ENCODE measurements around the gene HNRNPUL1. TPM values are rescaled to one million over a fixed set of nuclear protein-coding genes. Genes with fewer than 3 reads are reported as not detected.

Gene HNRNPUL1
- total RNA-seq, 1 donor from 2014 or later: 81.1 TPM

DNA sequence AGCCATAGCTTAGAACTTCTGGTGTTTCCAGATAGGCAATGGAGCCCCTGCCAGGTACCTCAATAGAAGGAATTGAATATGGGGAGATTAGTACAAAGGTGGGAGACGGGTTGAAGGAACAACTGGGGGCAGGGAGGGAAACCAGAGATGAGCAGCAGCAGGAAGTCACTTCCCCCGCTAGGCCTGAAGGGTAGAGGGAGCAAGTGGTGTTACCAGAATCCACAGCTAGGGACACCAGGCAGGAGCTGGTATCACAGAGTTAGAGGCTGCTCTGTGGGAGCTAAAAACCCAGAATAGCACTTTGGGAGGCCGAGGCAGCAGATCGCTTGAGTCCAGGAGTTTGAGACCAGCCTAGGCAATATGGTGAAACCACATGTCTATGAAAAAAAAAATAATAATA, 15.3 kb upstream of the HNRNPUL1 start:
- Histone ChIP-seq H3K4me1 (no peaks in the 10 kb centered on the region), H3K4me3 (no peak overlapping the region), H3K9me3 (no peaks in the 10 kb centered on the region), H3K27me3 (no peaks in the 10 kb centered on the region), H3K36me3 (peaks cover 92 to 96% of the 10 kb centered on the region in 2 donors), H3K27ac (no peak overlapping the region)
- DNase-seq (ENCODE audit: low spot score in 2 of 2): no peak
- intact Hi-C loops (cut with DNase I): no loop called here
- TF ChIP-seq, protein P1, sequence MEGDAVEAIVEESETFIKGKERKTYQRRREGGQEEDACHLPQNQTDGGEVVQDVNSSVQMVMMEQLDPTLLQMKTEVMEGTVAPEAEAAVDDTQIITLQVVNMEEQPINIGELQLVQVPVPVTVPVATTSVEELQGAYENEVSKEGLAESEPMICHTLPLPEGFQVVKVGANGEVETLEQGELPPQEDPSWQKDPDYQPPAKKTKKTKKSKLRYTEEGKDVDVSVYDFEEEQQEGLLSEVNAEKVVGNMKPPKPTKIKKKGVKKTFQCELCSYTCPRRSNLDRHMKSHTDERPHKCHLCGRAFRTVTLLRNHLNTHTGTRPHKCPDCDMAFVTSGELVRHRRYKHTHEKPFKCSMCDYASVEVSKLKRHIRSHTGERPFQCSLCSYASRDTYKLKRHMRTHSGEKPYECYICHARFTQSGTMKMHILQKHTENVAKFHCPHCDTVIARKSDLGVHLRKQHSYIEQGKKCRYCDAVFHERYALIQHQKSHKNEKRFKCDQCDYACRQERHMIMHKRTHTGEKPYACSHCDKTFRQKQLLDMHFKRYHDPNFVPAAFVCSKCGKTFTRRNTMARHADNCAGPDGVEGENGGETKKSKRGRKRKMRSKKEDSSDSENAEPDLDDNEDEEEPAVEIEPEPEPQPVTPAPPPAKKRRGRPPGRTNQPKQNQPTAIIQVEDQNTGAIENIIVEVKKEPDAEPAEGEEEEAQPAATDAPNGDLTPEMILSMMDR (IDR thresholded peaks at IDR 0.05): no peak

GRCh38 chr19:41249707-41250423, 14.3 kb upstream of the HNRNPUL1 start:
- TF ChIP-seq, protein P1 (IDR thresholded peaks at IDR 0.05): no peak
- no peak for DNase-seq (ENCODE audit: low spot score in 2 of 2)

GRCh38 chr19:41253660-41254059, 10.5 kb upstream of the HNRNPUL1 start:
- Histone ChIP-seq H3K4me1 (no peaks in the 10 kb centered on the region), H3K27me3 (no peaks in the 10 kb centered on the region), H3K27ac (no peak overlapping the region), H3K9me3 (no peaks in the 10 kb centered on the region), H3K4me3 (no peak overlapping the region), H3K36me3 (peaks cover 88 to 94% of the 10 kb centered on the region in 2 donors)
- TF ChIP-seq, protein P1 (IDR thresholded peaks at IDR 0.05): no peak
- DNase-seq (ENCODE audit: low spot score in 2 of 2): no peak
- intact Hi-C loops (cut with DNase I): no loop called here

More at GRCh38 chr19:41249707-41250423, 14.3 kb upstream of the HNRNPUL1 start:
- H3K27me3 ChIP-seq: no peaks in the 10 kb centered on the region
- intact Hi-C loops (cut with DNase I): no loop called here
- no peak overlapping the region for H3K4me3 ChIP-seq
- H3K27ac ChIP-seq: no peak overlapping the region
- no peaks in the 10 kb centered on the region for H3K9me3 ChIP-seq
- H3K36me3 ChIP-seq: peaks cover 92 to 94% of the 10 kb centered on the region in 2 donors
- no peaks in the 10 kb centered on the region for H3K4me1 ChIP-seq

GRCh38 chr19:41255171-41255570, 9.0 kb upstream of the HNRNPUL1 start:
- intact Hi-C loops (cut with DNase I): no loop called here
- no peak for DNase-seq (ENCODE audit: low spot score in 2 of 2)
- TF ChIP-seq, protein P1 (IDR thresholded peaks at IDR 0.05): no peak
- no peak overlapping the region for H3K4me3 ChIP-seq
- no peak overlapping the region for H3K27ac ChIP-seq
- H3K9me3 ChIP-seq: no peaks in the 10 kb centered on the region
- peaks cover 83 to 93% of the 10 kb centered on the region in 2 donors for H3K36me3 ChIP-seq
- H3K4me1 ChIP-seq: no peaks in the 10 kb centered on the region
- H3K27me3 ChIP-seq: no peaks in the 10 kb centered on the region

DNA sequence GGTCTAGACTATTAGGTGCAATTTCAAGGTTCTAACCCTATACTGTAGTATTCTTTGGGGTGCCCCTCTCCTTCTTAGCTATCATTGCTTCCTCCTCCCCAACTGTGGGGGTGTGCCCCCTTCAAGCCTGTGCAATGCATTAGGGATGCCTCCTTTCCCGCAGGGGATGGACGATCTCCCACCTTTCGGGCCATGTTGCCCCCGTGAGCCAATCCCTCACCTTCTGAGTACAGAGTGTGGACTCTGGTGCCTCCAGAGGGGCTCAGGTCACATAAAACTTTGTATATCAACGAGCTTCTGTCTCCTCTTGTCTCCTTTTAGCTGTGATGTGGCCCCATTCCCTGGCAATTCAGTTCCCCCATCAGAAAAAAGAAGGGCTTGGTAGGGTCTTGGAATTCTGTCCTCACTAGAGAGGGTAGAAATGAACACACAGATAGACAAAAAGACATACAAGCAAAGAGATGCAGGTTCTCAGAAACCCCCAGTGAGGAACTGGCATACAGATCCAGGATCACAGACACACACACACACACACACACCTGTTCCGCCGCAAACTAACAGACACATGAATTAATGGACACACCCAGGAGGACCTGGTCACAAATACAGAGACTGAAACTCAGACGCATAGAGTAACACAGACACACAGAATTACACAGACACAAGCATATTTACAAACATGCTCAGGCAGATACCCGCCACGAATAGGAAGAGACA, 2.5 kb upstream of the HNRNPUL1 start:
- peak overlapping the region; percentile 94 to 98 for H3K27ac ChIP-seq
- no peak for DNase-seq (ENCODE audit: low spot score in 2 of 2)
- H3K27me3 ChIP-seq: no peaks in the 10 kb centered on the region
- H3K4me3 ChIP-seq: peak overlapping the region; percentile 66 to 73
- no peaks in the 10 kb centered on the region for H3K9me3 ChIP-seq
- TF ChIP-seq, protein P1 (IDR thresholded peaks at IDR 0.05): no peak
- intact Hi-C loops (cut with DNase I): loop anchor here (1.0 to 10.0 kb wide), 10 partner anchors 35 to 1417 kb away; partner anchors contain the start of genes AKT2, AXL, CCDC97 and COQ8B
- H3K4me1 ChIP-seq: peaks cover 5 to 13% of the 10 kb centered on the region in 2 donors
- H3K36me3 ChIP-seq: peaks cover 31 to 34% of the 10 kb centered on the region in 2 donors

All from ascending aorta (tissue), 2 donors.